HK-2 (cell line): ENCODE results near the gene RPL13.
"Not testable (repeated sequence)": the region's sequence is repeated elsewhere in the genome, so short reads cannot be mapped to it uniquely, and the experiment has no call there.

Experiments
- DNase-seq: peaks from one replicate; pipeline ENCODE4 v3.0.0-alpha.2; 2018; ENCODE audit not compliant: unreplicated experiment

Gene RPL13

GRCh38 chr16:89577055-89577759, 16.7 kb downstream of the RPL13 start:
- DNase-seq, result no peak

GRCh38 chr16:89579351-89579750, 18.9 kb downstream of the RPL13 start:
- DNase-seq, result no peak

- DNase-seq, result peak; percentile 94
Observed at GRCh38 chr16:89581045-89581695, 20.7 kb downstream of the RPL13 start.

GRCh38 chr16:89581861-89582563, 21.5 kb downstream of the RPL13 start:
- DNase-seq, result no peak

- DNase-seq, result no peak
Observed at GRCh38 chr16:89582614-89583196, 22.2 kb downstream of the RPL13 start.

GRCh38 chr16:89583197-89583894, 22.9 kb downstream of the RPL13 start:
- no peak for DNase-seq

GRCh38 chr16:89583895-89584644, 23.6 kb downstream of the RPL13 start:
- DNase-seq, result no peak

- no peak for DNase-seq
Observed at GRCh38 chr16:89584768-89585549, 24.5 kb downstream of the RPL13 start.

GRCh38 chr16:89586218-89586617, 25.7 kb downstream of the RPL13 start:
- DNase-seq, result no peak

- no peak for DNase-seq
Observed at GRCh38 chr16:89586853-89587252, 26.4 kb downstream of the RPL13 start.

- not testable (repeated sequence) for DNase-seq
Observed at GRCh38 chr16:89587676-89588075, 27.2 kb downstream of the RPL13 start.

GRCh38 chr16:89588413-89589109, 28.1 kb downstream of the RPL13 start:
- DNase-seq, result no peak

- no peak for DNase-seq
Observed at GRCh38 chr16:89589241-89589926, 28.9 kb downstream of the RPL13 start.

GRCh38 chr16:89593841-89594240, 33.4 kb downstream of the RPL13 start:
- no peak for DNase-seq

GRCh38 chr16:89595330-89596060, 35.0 kb downstream of the RPL13 start:
- DNase-seq, result no peak

- DNase-seq, result no peak
Observed at GRCh38 chr16:89596061-89596689, 35.7 kb downstream of the RPL13 start.

GRCh38 chr16:89596957-89597649, 36.6 kb downstream of the RPL13 start:
- DNase-seq, result no peak
